Activated T-cell treated with anti-CD3 and anti-CD28 coated beads, Interleukin-2, amount 50 U/mL, for 24 hours (primary cell): Measurements from ENCODE around the gene SEPTIN5.

Experiments used
- DNase-seq: peaks from one replicate; pipeline ENCODE4 v3.0.0-alpha.2; 2020
- H3K27ac Mint-ChIP-seq: 2 replicates; pipeline ENCODE4 v1.8.0; 2020; ENCODE audit warnings: mild to moderate bottlenecking, mixed read lengths
- H3K27me3 Mint-ChIP-seq: 2 replicates; pipeline ENCODE4 v1.8.0; 2020; ENCODE audit warnings: mixed read lengths
- H3K36me3 Mint-ChIP-seq: 2 replicates; pipeline ENCODE4 v1.8.0; 2020; ENCODE audit warnings: low read depth, mixed read lengths
- H3K4me1 Mint-ChIP-seq: 2 replicates; pipeline ENCODE4 v1.8.0; 2020; ENCODE audit warnings: low read depth, mixed read lengths
- H3K4me3 Mint-ChIP-seq: 2 replicates; pipeline ENCODE4 v1.8.0; 2020; ENCODE audit warnings: mild to moderate bottlenecking, moderate library complexity, mixed read lengths
- H3K9me3 Mint-ChIP-seq: 2 replicates; pipeline ENCODE4 v1.8.0; 2020; ENCODE audit warnings: mixed read lengths

Gene SEPTIN5

GRCh38 chr22:19714312-19715187 is at the start of gene SEPTIN5:
Gene SEPTIN5, plus strand, starts transcription at chr22:19714503. Its CDS starts 86 bp downstream, at chr22:19714589.
- H3K4me3 Mint-ChIP-seq: peak within 1 kb of the TSS; percentile 62
- H3K27ac Mint-ChIP-seq: no peak within 1 kb of the TSS
- peak; percentile 42 for DNase-seq
- no peaks in the 10 kb centered on the region for H3K36me3 Mint-ChIP-seq
- H3K4me1 Mint-ChIP-seq: peaks cover 13% of the 10 kb centered on the region
- peaks cover 42% of the 10 kb centered on the region for H3K27me3 Mint-ChIP-seq
- no peaks in the 10 kb centered on the region for H3K9me3 Mint-ChIP-seq

- no peaks in the 10 kb centered on the region for H3K36me3 Mint-ChIP-seq
- H3K9me3 Mint-ChIP-seq: no peaks in the 10 kb centered on the region
- H3K4me1 Mint-ChIP-seq: no peaks in the 10 kb centered on the region
- no peak overlapping the region for H3K27ac Mint-ChIP-seq
- no peak overlapping the region for H3K4me3 Mint-ChIP-seq
- no peaks in the 10 kb centered on the region for H3K27me3 Mint-ChIP-seq
- no peak for DNase-seq
These were observed 49.1 kb upstream of the SEPTIN5 start for GRCh38 chr22:19664951-19665783.

- no peaks in the 10 kb centered on the region for H3K4me1 Mint-ChIP-seq
- no peaks in the 10 kb centered on the region for H3K9me3 Mint-ChIP-seq
- H3K27ac Mint-ChIP-seq: no peak overlapping the region
- no peak overlapping the region for H3K4me3 Mint-ChIP-seq
- no peaks in the 10 kb centered on the region for H3K27me3 Mint-ChIP-seq
- H3K36me3 Mint-ChIP-seq: no peaks in the 10 kb centered on the region
- no peak for DNase-seq
These were observed 48.3 kb upstream of the SEPTIN5 start for GRCh38 chr22:19665784-19666672.

- no peaks in the 10 kb centered on the region for H3K36me3 Mint-ChIP-seq
- H3K27me3 Mint-ChIP-seq: no peaks in the 10 kb centered on the region
- no peak overlapping the region for H3K27ac Mint-ChIP-seq
- H3K9me3 Mint-ChIP-seq: no peaks in the 10 kb centered on the region
- H3K4me1 Mint-ChIP-seq: no peaks in the 10 kb centered on the region
- H3K4me3 Mint-ChIP-seq: no peak overlapping the region
- no peak for DNase-seq
These were observed 47.4 kb upstream of the SEPTIN5 start for GRCh38 chr22:19666673-19667593.

- H3K27me3 Mint-ChIP-seq: no peaks in the 10 kb centered on the region
These were observed 46.2 kb upstream of the SEPTIN5 start for GRCh38 chr22:19667872-19668740.

GRCh38 chr22:19668748-19669147 is 45.6 kb upstream of the SEPTIN5 start:
- Mint-ChIP-seq H3K4me1 (no peaks in the 10 kb centered on the region), H3K27ac (no peak overlapping the region), H3K9me3 (no peaks in the 10 kb centered on the region), H3K27me3 (no peaks in the 10 kb centered on the region), H3K4me3 (no peak overlapping the region), H3K36me3 (no peaks in the 10 kb centered on the region)
- no peak for DNase-seq

More at GRCh38 chr22:19667872-19668740, 46.2 kb upstream of the SEPTIN5 start:
- no peaks in the 10 kb centered on the region for H3K4me1 Mint-ChIP-seq
- H3K27ac Mint-ChIP-seq: no peak overlapping the region
- H3K9me3 Mint-ChIP-seq: no peaks in the 10 kb centered on the region
- no peak overlapping the region for H3K4me3 Mint-ChIP-seq
- DNase-seq: no peak
- H3K36me3 Mint-ChIP-seq: no peaks in the 10 kb centered on the region

GRCh38 chr22:19669570-19669969 is 44.7 kb upstream of the SEPTIN5 start:
- H3K27me3 Mint-ChIP-seq: peaks cover 2% of the 10 kb centered on the region
- no peaks in the 10 kb centered on the region for H3K36me3 Mint-ChIP-seq
- H3K4me3 Mint-ChIP-seq: no peak overlapping the region
- no peak overlapping the region for H3K27ac Mint-ChIP-seq
- no peaks in the 10 kb centered on the region for H3K4me1 Mint-ChIP-seq
- H3K9me3 Mint-ChIP-seq: no peaks in the 10 kb centered on the region
- DNase-seq: no peak

GRCh38 chr22:19671316-19671715 is 43.0 kb upstream of the SEPTIN5 start:
- no peaks in the 10 kb centered on the region for H3K4me1 Mint-ChIP-seq
- H3K4me3 Mint-ChIP-seq: no peak overlapping the region
- H3K27ac Mint-ChIP-seq: no peak overlapping the region
- H3K27me3 Mint-ChIP-seq: peaks cover 7% of the 10 kb centered on the region
- DNase-seq: no peak
- H3K9me3 Mint-ChIP-seq: no peaks in the 10 kb centered on the region
- no peaks in the 10 kb centered on the region for H3K36me3 Mint-ChIP-seq

GRCh38 chr22:19672054-19672776 is 42.1 kb upstream of the SEPTIN5 start:
- DNase-seq: no peak
- Mint-ChIP-seq H3K4me3 (no peak overlapping the region), H3K4me1 (no peaks in the 10 kb centered on the region), H3K27me3 (peaks cover 7% of the 10 kb centered on the region), H3K36me3 (no peaks in the 10 kb centered on the region), H3K27ac (no peak overlapping the region), H3K9me3 (no peaks in the 10 kb centered on the region)

GRCh38 chr22:19673660-19674059 is 40.6 kb upstream of the SEPTIN5 start:
- no peaks in the 10 kb centered on the region for H3K9me3 Mint-ChIP-seq
- no peaks in the 10 kb centered on the region for H3K36me3 Mint-ChIP-seq
- H3K4me1 Mint-ChIP-seq: no peaks in the 10 kb centered on the region
- H3K4me3 Mint-ChIP-seq: no peak overlapping the region
- H3K27me3 Mint-ChIP-seq: peaks cover 9% of the 10 kb centered on the region
- no peak overlapping the region for H3K27ac Mint-ChIP-seq
- DNase-seq: no peak

- H3K4me1 Mint-ChIP-seq: no peaks in the 10 kb centered on the region
- no peaks in the 10 kb centered on the region for H3K9me3 Mint-ChIP-seq
- H3K36me3 Mint-ChIP-seq: no peaks in the 10 kb centered on the region
- no peak overlapping the region for H3K27ac Mint-ChIP-seq
- no peak overlapping the region for H3K4me3 Mint-ChIP-seq
- peaks cover 12% of the 10 kb centered on the region for H3K27me3 Mint-ChIP-seq
- DNase-seq: no peak
These were observed 40.0 kb upstream of the SEPTIN5 start for GRCh38 chr22:19674129-19674928.

GRCh38 chr22:19674929-19675253 is 39.4 kb upstream of the SEPTIN5 start:
- Mint-ChIP-seq H3K36me3 (no peaks in the 10 kb centered on the region), H3K4me1 (no peaks in the 10 kb centered on the region), H3K27me3 (peaks cover 17% of the 10 kb centered on the region), H3K9me3 (no peaks in the 10 kb centered on the region), H3K4me3 (no peak overlapping the region), H3K27ac (no peak overlapping the region)
- DNase-seq: no peak
